ENCODE measurements around the gene TRAPPC5. TPM values are rescaled to one million over a fixed set of nuclear protein-coding genes. Genes with fewer than 3 reads are reported as not detected.

The TRAPPC5 gene
- total RNA-seq, 4 donors from 2014 or later, result 59.9 to 114 (median 72.2) TPM

DNA sequence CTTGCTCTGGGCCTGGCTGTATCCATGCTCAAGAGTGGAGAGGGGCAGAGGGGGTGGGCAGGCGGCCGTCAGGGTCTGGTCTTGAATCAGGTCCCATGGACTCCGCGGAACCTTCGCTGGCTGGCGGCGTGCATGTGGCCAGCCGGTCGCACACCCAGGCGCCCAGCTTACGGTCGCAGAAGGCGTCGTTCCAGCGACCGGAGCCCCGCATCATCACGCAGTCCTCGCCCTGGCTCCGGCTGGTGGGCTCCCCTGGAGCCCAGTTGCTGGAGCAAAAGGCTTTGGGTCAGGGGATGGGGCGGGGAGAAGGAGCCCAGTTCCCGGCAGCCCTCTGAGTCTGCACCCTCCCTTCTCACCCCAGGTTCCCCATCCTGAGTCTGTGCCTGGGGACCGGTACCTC is 8.5 kb downstream of the TRAPPC5 start:
- no peak for TF ChIP-seq CTCF (IDR thresholded peaks at IDR 0.05; ENCODE audit: low read depth)

GRCh38 chr19:7690779-7691258 is 10.2 kb downstream of the TRAPPC5 start:
- TF ChIP-seq CTCF (IDR thresholded peaks at IDR 0.05; ENCODE audit: low read depth), result no peak

DNA sequence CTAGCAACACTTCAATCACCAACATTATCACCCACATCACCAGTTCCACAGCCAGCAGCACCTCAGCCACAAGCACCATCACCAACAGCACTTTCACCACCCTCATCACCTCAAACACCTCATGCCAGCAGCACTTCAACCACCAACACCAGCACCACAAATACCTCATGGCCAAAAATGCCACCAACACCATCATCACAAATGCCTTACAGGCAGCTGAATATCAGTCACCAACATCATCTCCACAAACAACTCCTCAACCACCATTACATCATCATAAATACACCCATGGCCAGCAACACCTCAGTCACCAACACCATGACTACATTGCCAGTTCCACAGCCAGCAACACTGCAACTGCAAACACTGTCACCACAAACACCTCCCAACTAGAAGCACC is 10.9 kb downstream of the TRAPPC5 start:
- TF ChIP-seq CTCF (IDR thresholded peaks at IDR 0.05; ENCODE audit: low read depth), result no peak

DNA sequence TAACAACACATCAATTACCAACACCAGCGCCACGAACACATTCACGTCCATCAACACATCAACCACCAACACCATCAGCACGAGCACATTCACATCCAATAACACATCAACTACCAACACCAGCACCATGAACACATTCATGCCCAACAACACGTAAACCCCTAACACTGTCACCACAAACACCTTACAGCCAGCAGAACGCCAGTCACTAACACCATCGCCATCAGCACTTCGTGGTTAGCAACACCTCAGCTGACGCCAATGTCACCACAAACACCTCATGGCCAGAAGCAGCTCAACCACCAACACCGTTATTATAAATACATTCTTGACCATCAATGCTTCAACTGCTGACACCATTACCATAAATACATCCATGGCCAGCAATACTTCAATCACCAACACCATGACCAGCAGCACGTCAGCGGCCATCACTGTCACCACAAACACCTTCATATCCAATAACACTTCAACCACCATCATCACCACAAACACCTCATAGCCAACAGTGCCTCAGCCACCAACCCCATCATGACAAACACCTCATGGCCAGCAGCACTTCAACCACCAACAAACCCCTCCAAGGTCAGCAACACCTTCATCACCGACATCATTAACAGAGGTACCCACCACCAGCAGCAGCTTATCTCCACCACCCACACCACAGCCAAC is 11.9 kb downstream of the TRAPPC5 start:
- TF ChIP-seq CTCF (IDR thresholded peaks at IDR 0.05; ENCODE audit: low read depth), result no peak

DNA sequence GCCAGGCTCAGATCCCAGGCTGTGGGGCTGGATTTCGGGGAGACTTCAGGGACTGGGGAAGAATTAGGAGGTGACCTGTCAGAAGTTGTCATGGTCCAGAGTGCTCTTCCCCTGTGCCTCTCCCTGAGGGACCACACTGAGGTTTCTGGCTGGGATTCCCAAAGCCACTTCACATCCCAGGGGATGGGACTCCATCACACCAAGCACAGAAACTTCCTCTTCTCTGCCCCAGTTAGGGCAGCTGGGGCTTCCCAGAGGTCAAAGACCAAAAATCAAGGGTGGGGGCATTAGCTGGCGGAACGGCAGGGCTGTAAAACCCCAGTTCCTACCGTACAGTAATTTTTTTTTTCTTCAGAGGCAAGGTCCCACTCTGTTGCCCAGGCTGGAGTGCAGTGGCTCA is 13.9 kb downstream of the TRAPPC5 start:
- TF ChIP-seq CTCF (IDR thresholded peaks at IDR 0.05; ENCODE audit: low read depth), result no peak

DNA sequence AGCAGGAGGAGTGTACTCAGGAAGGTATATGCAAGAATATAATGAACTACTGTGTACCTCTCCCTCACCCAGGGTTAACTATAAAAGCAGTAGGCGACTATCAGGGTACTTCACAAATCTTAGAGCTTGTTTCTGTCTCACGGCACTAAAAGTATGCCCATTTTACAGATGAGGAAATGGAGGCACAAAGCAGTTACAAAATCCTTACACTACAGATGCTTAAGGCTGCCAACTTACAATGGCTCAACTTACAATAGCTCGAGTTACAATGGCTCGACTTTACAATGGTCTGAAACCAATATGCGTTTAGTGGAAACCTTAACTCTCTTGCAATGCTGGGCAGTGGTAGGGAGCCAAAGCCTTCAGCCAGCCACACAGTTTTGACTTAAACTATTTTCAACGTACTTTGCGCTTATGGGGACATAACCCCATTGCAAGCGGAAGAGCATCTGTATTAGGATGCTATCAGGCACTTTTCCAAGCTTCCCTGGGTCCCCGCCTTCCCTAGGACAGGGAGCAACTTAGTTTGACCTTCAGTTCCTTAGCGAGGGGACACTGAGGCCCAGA is 17.2 kb downstream of the TRAPPC5 start:
- TF ChIP-seq CTCF (IDR thresholded peaks at IDR 0.05; ENCODE audit: low read depth), result no peak

- TF ChIP-seq CTCF (IDR thresholded peaks at IDR 0.05; ENCODE audit: low read depth), result no peak
Observed at GRCh38 chr19:7698583-7698982, 17.9 kb downstream of the TRAPPC5 start.

All from subcutaneous adipose tissue (tissue), 4 donors.